Activated CD8-positive, alpha-beta memory T cell treated with anti-CD3 and anti-CD28 coated beads, Interleukin-2, amount 50 U/mL, for 1 hour (primary cell): Measurements from ENCODE around the gene LGALS3.

ENCODE experiments used
- DNase-seq: peaks from one replicate; pipeline ENCODE4 v3.0.0-alpha.2; 2020; ENCODE audit errors: extremely low read depth

The LGALS3 gene

DNA sequence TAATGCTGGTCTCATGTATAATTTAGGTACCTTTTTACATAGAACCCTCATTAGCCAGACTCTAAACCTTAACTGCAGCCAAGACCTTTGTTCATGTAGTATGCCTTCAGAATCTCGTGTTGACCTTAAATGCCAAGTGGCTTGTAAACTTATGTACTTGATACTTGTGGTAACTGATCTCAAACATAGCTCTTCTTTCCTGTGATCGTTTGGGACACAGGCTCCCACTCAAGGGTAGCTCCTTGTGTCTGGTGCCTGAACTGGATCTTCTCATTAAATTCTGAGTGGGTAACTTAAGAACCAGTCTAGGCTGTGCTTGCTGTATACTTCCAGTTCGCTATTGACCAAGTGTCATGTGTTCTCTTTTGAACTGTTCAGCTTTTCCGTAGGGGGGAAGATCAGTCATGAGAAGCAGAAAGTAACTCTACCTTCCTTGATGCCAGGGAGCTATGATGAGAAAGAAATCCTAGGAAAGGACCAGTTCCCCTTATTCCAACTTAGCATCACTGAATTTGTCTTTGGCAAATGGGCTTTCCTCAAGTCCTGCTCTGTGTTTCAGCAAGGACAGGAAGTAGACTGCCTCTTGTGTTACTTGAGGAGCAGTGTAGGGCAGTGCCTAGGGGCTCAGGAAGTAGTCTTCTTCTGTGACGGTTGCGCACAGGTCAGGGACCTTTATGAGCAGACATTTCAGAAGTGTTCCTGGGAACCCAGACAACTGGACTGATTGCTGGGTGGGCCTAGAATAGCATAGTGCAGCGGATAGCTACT is 2.5 kb downstream of the LGALS3 start:
- DNase-seq: no peak

DNA sequence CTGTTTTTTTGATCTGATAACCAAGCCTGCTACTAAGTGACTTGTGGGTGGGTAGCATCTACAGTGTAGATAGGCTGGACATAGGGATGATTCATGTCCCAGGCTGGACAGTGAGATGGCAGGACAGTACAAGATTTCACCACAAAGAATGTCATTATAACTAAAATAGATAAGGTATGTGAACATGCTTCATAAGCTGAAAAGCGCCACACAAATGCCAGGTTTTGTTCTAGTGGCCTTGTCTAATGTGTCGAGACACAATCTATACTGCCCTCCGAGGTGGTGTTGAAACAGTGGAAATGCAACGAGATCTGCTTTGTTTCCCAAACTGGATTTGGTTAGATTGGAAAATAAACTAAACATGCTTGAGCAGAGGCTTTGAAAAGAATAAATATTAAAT is 4.4 kb downstream of the LGALS3 start:
- DNase-seq: no peak

DNA sequence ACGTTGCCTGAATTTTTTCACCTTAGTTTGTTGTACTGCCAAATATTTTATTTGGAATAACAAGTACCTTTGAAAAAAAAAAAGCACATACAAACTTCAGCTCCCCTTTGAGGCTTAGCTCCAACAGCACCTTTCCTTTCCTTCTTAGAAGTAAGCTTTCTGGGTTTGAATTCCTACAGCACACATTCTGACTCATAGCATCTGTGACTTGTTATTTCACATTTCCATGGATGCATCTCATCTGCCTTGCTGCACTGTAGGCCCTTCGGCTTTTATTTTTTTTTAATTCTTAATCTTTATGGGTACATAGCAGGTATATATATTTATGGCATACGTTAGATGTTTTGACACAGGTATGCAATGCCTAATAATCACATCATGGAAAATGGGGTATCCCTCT is 7.2 kb downstream of the LGALS3 start:
- DNase-seq: no peak

DNA sequence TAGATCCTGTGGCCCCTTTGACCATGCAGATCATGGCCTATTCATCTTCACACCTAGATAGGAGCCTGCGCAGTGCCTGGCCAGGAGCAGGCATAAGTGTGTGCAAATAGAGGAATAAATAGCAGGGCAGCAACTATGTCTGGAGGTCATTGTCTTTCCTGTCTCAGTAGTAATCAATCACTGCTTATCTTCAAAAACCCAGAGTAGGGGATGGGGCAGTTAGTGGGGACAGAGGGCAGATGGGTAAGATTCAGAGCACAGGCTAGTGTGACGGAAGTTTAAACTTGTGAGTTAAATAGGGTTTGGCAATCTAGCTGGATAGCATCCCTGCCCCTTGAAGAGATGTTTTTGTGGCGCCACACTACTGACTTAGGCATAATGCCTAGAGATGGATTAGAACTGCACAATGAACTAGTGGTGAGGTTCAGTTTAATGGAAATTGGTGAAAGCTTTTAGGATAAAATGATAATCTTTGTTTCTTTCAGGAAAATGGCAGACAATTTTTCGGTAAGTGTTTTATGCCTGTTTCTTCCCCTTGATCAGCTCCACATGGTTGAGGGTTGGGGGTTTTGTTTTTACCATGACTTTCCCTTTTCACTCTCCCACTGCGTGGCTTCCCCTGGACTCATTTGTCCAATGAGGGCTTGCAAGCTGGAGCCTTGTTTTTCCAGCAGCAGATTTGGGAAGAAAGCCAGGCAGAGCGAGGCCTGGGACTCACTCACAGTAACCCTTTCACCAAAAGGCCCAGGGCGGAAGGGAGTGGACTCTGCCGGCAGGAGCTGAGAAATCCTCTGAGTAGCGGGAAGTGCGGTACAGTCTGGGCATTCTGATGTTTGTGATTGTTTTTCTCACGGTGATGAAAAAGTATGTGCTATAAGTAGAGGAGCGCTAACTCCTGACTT is 8.1 kb downstream of the LGALS3 start:
- no peak for DNase-seq

DNA sequence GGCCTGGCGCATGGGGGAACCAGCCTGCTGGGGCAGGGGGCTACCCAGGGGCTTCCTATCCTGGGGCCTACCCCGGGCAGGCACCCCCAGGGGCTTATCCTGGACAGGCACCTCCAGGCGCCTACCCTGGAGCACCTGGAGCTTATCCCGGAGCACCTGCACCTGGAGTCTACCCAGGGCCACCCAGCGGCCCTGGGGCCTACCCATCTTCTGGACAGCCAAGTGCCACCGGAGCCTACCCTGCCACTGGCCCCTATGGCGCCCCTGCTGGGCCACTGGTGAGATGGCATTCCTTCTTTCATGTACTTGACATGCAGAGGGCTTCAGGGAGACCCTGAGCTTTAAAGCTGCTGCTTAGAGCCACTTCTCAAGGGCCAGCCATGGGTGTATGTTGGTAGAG is 9.0 kb downstream of the LGALS3 start:
- DNase-seq: no peak

DNA sequence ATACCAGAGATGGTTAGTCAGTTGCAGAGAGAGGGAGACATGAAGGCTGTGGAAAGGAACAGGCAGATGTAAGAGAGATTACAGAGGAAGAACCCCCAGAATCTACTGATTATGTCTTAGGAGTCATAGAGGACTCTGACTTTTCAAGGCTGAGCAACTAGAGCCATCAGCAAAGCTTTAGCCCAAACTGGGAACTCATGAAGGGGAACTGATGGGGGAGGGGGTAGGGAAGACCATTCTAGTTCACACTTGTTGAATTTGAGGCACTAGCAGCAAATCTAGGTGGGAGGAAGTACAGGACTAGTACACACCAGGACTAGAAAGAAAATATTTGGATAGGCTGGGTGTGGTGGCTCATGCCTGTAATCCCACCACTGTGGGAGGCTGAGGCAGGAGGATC is 10.1 kb downstream of the LGALS3 start:
- no peak for DNase-seq

DNA sequence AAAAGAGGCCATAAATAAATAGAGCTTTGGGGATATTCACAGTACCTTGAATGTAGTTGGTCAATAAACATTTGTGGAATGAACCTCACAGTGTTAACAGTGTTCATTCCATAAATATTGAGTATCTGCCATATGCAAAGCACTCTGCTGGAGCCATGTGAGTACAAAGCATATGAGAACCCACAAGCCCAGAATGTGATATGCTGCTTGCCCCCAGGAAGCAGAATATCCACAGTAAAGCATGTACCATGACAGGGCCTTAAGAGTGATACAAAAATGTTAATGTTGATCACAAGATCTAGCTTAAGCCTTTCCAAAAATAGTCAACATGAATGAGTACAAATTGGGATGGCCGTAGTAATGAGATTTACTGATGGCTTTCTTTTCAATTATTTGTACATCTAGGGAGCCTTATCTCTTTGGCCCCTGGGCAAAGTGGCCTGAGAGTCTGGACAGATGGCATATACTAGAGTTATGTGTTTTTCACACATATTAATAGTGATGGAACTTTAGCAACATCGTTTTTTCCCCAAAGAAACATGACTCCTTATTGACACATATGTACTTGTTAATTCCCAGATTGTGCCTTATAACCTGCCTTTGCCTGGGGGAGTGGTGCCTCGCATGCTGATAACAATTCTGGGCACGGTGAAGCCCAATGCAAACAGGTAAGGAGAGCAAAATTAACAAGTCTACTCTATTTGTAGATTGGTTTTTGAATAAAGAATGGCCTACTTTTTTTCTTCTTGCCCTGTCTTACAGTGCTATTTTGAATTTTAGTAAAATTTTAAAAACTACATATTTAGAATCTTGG is 10.9 kb downstream of the LGALS3 start:
- no peak for DNase-seq

DNA sequence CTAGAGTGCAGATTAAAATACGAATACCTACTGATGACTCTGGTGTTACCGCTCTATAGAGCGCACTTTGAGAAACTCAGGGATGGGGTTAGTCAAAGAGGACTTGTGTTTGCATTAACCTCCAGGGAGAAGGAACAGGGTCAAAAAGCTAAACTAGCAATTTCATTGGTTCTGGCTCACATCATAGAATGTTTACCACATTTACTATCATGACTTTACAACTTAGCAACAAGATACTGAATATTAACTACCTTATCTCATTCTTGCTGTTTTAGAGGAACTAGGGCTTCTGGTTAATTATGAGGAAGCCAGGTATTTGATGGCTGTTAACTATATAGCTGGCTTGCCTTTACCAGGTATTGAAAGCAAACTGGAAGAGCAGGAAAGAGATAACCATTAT is 12.8 kb downstream of the LGALS3 start:
- DNase-seq: no peak

DNA sequence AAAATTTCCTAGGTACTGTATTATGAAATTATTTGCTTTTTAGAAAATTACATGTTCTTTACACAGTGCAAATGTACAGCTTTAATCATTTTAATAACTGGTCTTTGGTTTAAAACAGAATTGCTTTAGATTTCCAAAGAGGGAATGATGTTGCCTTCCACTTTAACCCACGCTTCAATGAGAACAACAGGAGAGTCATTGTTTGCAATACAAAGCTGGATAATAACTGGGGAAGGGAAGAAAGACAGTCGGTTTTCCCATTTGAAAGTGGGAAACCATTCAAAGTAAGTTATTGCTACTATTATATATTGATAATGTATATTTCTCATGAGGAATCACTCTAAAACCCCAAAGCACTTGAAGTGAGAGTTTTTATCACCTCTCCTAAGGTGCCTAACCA is 13.4 kb downstream of the LGALS3 start:
- DNase-seq: no peak

DNA sequence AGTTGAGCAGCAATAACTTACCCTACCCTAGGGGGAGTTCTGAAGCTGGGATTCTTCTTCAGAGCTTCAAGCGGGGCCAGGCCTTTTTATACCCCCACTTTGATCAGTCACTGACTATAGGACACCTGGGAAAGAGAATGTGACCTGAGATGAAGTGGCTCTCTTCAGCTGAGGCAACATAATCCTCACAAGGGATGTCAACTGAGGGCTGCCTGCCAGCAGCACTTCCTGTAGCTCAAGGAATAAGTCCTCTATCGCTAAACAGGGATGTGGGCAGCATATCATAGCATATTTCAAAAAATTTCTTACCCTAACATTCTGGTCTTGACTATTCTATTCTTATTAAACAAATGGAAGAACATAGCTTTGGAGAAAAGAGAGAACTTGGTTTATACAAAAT is 17.4 kb downstream of the LGALS3 start:
- no peak for DNase-seq

DNA sequence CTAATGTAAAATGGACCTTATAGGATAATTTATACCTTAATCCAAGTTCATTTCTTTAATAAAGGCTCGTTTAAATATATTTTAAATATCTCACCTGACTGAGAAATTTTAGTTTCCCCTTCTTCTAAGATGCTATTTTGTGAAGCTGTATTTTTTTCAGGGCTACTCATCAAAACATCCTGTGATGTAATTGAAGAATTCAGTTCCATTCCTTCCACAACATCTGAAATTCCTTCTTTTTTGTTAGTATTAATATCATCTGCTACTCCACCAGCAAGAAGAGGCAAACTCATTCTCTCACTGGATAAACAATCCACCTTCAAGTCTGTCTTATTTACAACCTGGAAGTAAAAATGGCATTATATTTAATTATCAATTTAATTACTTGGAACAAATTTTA is 22.5 kb downstream of the LGALS3 start:
- no peak for DNase-seq

DNA sequence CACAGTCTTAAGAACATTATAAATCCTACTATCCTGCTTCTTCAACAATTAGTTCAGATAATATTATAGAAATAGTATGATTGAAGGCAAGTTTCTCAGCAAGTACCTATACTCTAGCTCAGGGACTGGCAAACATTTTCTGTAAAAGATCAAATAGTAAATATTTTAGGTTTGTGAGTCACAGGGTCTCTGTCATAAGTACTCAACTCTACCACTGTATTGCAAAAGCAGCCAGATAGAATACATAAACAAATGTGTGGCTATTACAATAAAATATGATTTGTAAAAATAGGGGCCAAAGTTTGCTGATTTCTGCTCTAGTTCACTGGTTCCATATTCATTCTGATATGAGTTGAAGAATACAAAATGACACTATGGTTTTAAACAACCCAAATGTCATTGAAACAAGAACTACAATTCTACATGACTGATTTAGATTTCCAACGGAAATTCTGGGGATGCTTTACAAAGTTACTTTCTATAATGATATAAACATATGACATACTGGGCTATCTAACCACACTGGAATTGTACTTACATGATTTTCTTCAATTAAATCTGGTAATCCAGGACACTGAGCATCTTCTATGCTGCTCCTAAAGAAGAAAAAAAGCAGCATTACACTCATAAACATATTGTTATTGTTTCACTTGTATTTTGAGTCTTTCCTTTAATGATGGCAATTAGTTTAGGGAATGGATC is 23.2 kb downstream of the LGALS3 start:
- DNase-seq: no peak

DNA sequence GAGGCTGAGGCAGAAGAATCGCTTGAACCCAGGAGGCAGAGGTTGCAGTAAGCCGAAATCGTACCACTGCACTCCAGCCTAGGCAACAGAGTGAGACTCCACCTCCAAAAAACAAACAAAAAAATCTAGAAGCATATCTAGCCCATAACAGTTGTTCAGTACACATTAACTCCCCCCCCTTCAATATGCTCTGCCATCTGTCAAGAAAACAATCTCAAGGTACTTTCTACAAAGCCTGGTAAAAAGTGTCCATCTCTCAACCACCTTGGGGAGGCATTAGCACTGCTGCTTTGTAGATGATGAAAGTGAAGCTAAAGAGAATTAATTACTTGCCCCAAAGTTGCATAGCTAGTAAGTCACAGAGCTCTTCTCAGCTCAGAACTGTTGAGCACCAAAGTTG is 24.9 kb downstream of the LGALS3 start:
- DNase-seq: no peak

DNA sequence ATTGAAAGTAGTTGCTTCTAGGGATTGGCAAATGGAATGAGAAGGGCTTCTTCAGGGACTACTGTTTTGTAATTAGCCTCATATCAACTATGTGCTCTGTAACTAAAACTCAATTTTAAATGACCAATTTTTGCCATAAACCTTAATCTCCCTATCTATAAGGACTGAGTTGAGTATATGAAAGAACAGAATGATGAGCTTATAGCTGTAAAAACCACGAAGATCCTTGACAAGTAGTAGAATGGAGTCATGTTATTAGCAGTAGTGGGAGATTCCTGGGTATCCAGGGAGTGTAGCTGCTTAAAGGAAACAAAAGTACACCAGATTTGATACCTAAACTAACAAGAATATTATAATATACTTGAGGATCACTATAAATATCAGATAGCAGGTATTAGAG is 28.0 kb downstream of the LGALS3 start:
- no peak for DNase-seq

DNA sequence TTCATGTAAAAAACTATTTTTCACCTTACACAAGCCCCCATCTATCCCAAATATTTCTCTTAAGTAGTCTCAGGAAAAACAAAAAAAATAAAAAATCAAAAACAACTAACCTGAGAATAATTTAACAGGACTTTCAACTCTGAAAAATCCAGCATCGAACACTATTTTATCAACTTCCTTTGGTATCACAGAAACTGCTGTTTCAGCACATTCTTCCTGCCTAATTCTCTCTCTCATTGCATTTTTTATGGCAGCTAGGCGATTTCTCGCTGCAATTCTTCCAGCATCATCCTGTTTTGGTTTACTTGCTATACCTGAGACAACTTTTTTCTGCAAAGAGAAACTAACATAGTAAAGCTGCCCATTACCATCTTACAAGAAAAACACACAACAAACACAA is 29.4 kb downstream of the LGALS3 start:
- no peak for DNase-seq

DNA sequence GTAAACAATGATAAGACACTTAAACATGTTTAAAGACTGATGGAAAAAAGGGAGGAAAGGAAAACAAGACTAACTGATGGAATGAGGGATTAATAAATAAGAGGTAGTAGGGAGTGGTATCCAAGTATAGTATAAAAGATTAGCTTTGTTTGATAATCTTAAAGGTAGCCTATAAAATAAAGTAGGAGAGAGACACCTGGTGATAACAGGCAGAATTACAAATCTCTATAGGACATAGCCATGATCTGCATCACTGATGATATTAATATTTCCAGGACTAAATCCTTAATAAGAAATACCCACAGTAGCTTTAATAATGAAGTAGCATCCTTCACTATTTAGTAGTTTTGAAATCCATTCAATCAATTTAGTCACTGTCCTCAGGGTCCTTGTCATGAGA is 31.9 kb downstream of the LGALS3 start:
- no peak for DNase-seq

DNA sequence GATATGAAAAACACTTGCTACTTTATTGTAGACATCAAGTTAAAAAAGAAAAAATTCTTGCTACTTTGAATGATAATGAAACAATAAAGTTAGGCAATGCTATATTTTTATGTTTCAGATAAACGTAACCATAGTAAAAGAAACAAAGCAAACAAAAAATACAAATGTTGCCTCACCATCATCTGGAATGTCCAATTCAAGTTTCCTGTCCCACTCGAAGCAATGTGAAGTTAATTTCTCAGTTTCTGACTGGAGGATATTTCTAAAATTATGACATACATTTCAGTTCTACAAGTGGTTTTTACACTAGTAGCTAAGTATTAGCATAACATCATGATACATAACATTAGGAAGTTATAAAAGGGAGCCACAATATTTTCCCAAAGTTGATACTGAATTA is 41.5 kb downstream of the LGALS3 start:
- no peak for DNase-seq

DNA sequence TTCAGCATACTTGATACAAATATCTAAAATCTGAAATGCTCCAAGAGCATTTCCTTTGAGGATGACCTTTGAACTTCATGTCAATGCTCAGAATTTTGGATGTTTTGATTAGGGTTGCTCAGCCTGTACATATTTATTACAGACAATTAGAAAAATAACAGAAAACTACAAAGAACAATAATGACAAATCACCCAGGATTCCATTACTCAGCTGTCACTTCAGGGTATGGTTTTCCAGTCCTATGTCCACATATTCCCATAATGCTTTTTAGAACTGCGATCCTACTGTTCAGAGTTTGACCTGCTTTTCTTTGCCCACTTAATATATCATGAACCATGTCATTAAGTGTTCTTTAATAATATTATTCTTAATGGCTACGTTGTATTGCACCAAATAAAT is 51.0 kb downstream of the LGALS3 start:
- DNase-seq: no peak

DNA sequence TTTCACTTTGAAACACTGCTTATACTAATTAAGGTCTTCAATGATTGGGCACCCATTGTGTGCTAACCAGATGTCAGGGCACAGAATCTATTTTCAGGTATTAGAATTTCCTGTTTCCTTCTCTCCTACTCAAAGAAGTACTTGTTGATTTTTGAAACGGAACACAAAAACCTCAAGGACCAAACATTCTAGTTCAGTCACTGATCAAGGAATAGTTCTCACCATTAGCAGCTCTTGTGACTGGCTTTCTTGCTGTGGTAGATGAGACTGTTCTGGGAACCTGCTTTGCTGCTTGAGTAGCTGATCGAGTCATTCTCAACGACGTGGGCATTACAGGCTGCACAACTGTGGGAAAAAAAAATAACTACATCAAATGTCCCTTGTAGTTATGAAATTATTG is 51.4 kb downstream of the LGALS3 start:
- no peak for DNase-seq

DNA sequence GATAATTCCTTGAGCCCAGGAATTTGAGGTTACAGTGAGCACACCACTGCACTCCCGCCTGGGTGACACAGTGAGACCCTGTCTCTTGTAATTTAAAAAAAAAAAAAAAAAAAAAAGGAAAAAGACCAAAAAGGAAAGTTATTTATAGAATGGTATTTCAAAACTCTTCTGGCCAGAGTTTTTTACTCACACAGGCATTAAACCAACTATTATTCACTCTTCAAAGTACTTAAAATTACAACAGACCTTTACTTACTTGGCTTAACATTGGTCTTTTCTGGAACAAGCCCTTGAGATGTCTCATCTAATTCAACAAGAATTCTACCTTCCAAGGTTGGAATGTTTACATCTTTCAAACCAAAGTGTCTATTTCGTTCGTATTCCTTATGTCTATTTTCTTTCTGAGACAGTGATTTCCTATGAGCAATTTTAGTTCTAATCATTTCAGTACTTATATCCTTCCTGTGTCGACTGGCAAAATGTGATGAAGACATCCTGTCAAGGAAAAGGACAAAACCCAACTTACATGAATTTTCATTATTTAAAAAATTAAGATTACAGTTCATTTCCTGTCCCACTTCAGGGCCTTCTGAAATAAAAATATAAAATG is 59.7 kb downstream of the LGALS3 start:
- no peak for DNase-seq

DNA sequence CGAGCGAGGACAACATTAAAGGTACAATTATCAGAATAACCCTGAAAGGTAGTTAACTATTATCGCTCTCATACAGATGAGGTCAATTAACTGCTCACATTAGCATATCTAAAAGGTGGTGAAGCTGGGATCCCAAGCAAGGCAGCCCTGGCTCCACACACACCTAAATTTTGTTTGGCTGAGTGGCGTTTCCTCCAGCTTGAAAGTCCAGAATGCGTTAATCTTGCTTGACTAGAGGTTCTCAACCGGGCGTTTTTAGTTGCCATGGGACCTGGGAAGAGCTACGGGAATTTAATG is 61.8 kb downstream of the LGALS3 start:
- no peak for DNase-seq
